Aorta (tissue), 5 donors: ENCODE results near the gene ZEB2. TPM values are rescaled to one million over a fixed set of nuclear protein-coding genes. Genes with fewer than 3 reads are reported as not detected.

Source experiments
- ATAC-seq: fragments of 200-7000 bp; cut with Tn5 transposase; one replicate; pipeline ENCODE4 v1.9.1; 2022; ENCODE audit warnings: moderate library complexity; ENCODE audit not compliant: low FRiP score
- DNase-seq, 2 donors: peaks; one replicate each; pipeline ENCODE4 v3.0.0-alpha.2; 2020
- H3K27ac ChIP-seq, 2 donors: one replicate each; pipeline ENCODE4 v1.5.1; 2013; ENCODE audit warnings: low read length in 2 of 2, mild to moderate bottlenecking in 2 of 2, moderate library complexity in 2 of 2, control low read depth in 1 of 2, inconsistent platforms in 1 of 2, low read depth in 1 of 2
- H3K27me3 ChIP-seq, 2 donors: one replicate each; pipeline ENCODE4 v1.6.1; 2013; ENCODE audit warnings: control low read depth in 1 of 2, low read length in 1 of 2, mild to moderate bottlenecking in 1 of 2, moderate library complexity in 1 of 2; ENCODE audit not compliant: insufficient read depth in 2 of 2, control insufficient read depth in 1 of 2
- H3K36me3 ChIP-seq, 2 donors: one replicate each; pipeline ENCODE4 v1.6.1; 2013; ENCODE audit warnings: control low read depth in 1 of 2, low read length in 1 of 2, mild to moderate bottlenecking in 1 of 2; ENCODE audit not compliant: insufficient read depth in 2 of 2, control insufficient read depth in 1 of 2
- H3K4me1 ChIP-seq, 2 donors: one replicate each; pipeline ENCODE4 v1.6.1; 2013; ENCODE audit warnings: low read length in 2 of 2, control low read depth in 1 of 2, mild to moderate bottlenecking in 1 of 2, moderate library complexity in 1 of 2; ENCODE audit not compliant: insufficient read depth in 2 of 2, control insufficient read depth in 1 of 2
- H3K4me3 ChIP-seq, 2 donors: one replicate each; pipeline ENCODE4 v1.5.1; 2013; ENCODE audit warnings: low read length in 2 of 2, control low read depth in 1 of 2, mild to moderate bottlenecking in 1 of 2
- H3K9me3 ChIP-seq: one replicate; pipeline ENCODE4 v1.6.1; 2013; ENCODE audit warnings: mild to moderate bottlenecking, low read length; ENCODE audit not compliant: control insufficient read depth
- WGBS, 2 donors: extraction: QIAGEN DNeasy Blood & Tissue Kit; methylation state at CpG; one replicate each; pipeline ENCODE4 v1.1.7; 2013; 5-methylcytosine and 5-hydroxymethylcytosine counted together
- intact Hi-C, 2 donors: fragments of 100-400 bp; cut with DNase I; formaldehyde crosslinking; loops; one replicate each; pipeline versions ENCODE4 v1.14.2 to v1.15.0; 2022
- polyA plus RNA-seq, 2 donors: library from polyadenylated mRNA; stranded (reverse); fragments of 200-250 nt; gene quantifications; one replicate each; pipeline ENCODE4 v1.2.3, GENCODE V29; 2013
- total RNA-seq, 2 donors: library from RNA; stranded (reverse); fragmentation: NEBNext Ultra II Directional; extraction: Animal tissue kit (Norgen Biotek cat#: 25700); gene quantifications; one replicate each; pipeline ENCODE4 v1.2.1, GENCODE V29; 2021
- donor health status: healthy with polysubstance abuse.
- donor health status: Bipolar disorder and iron deficiency.
- donor health status: DM: no; HTN: no; CAD: no.
- donor health status: DM: no; HTN: no; CAD: no.
- donor health status: DM: yes; HTN: yes; CAD: no.

ZEB2 gene
- total and polyA plus RNA-seq, 4 donors: 38.7 to 301 (median 121) TPM

DNA sequence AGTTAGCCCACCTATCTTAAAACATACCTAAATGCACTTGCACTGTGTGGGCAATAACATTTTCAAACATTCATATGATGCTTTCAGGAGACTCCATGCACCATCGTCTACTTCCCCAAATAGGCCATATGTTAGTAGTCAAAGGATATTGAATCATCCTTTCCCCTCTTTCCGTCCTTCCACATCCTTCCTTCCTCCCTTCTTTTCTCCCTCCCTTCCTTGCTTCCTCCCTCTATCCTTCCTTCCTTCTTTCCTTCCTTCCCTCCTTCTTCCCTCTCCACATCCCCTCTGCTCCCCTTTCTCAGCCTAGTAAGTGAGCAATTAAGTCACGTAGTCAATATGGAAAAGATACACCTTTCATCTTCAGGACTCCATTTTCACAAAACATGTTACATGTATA is 73.8 kb downstream of the ZEB2 start:
- no peaks in the 10 kb centered on the region for H3K36me3 ChIP-seq
- WGBS, 2 donors: 92 to 94% methylated on average over 3 of the region's 3 CpGs
- no peaks in the 10 kb centered on the region for H3K27me3 ChIP-seq
- H3K4me1 ChIP-seq: peaks cover 0 to 6% of the 10 kb centered on the region in 2 donors
- no peak overlapping the region for H3K4me3 ChIP-seq
- H3K27ac ChIP-seq: no peak overlapping the region
- no peak for DNase-seq
- intact Hi-C loops: loop anchor here (5.0 kb wide), 1 partner anchor 66 kb away; no protein-coding TSS in a partner anchor
- no peaks in the 10 kb centered on the region for H3K9me3 ChIP-seq
- ATAC-seq: no peak

DNA sequence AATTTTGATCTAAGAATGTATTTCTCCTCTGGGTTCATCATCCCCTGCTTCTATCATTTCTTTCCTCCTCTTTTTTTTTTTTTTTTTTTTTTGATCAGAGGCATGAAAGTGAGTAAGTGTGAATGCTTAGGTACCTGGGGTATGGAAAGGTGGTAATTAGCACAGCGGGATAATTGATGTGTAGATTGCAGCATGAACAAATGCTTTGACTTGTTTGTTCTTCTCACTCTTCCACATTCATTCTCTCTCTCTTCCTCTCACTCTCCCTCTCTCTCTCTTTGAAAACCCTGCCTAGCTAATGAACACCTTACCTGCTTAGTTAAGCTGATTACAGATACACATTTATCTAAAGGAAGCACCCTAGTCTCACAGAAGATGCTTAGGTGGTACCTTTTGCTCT is 74.7 kb downstream of the ZEB2 start:
- intact Hi-C loops: loop anchor here (5.0 kb wide), 1 partner anchor 67 kb away; no protein-coding TSS in a partner anchor
- Histone ChIP-seq H3K9me3 (no peaks in the 10 kb centered on the region), H3K4me1 (peaks cover 0 to 6% of the 10 kb centered on the region in 2 donors), H3K27me3 (no peaks in the 10 kb centered on the region), H3K36me3 (no peaks in the 10 kb centered on the region), H3K4me3 (no peak overlapping the region), H3K27ac (no peak overlapping the region)
- WGBS, 2 donors: 67 to 78% methylated on average over 1 of the region's 1 CpG
- ATAC-seq: no peak
- DNase-seq: no peak

- Histone ChIP-seq H3K27me3 (no peaks in the 10 kb centered on the region), H3K4me3 (no peak overlapping the region), H3K9me3 (no peaks in the 10 kb centered on the region), H3K4me1 (no peaks in the 10 kb centered on the region), H3K36me3 (no peaks in the 10 kb centered on the region), H3K27ac (no peak overlapping the region)
- intact Hi-C loops: no loop called here
- 15 to 28% methylated on average over 6 of the region's 6 CpGs for WGBS, 2 donors
- ATAC-seq (no peak), DNase-seq (no peak)
Observed at GRCh38 chr2:144443837-144444817, 75.8 kb downstream of the ZEB2 start.

GRCh38 chr2:144441711-144442141 is 78.2 kb downstream of the ZEB2 start:
- intact Hi-C loops: no loop called here
- 16 to 20% methylated on average over 2 of the region's 2 CpGs for WGBS, 2 donors
- Histone ChIP-seq H3K4me1 (peaks cover 2 to 6% of the 10 kb centered on the region in 2 donors), H3K4me3 (no peak overlapping the region), H3K9me3 (no peaks in the 10 kb centered on the region), H3K27ac (no peak overlapping the region), H3K36me3 (no peaks in the 10 kb centered on the region), H3K27me3 (no peaks in the 10 kb centered on the region)
- no peak for DNase-seq
- no peak for ATAC-seq

- 85 to 93% methylated on average over 1 of the region's 1 CpG for WGBS, 2 donors
- ATAC-seq (no peak), DNase-seq (no peak)
- Histone ChIP-seq H3K27ac (no peak overlapping the region), H3K36me3 (no peaks in the 10 kb centered on the region), H3K27me3 (no peaks in the 10 kb centered on the region), H3K4me1 (peaks cover 3 to 6% of the 10 kb centered on the region in 2 donors), H3K9me3 (no peaks in the 10 kb centered on the region), H3K4me3 (no peak overlapping the region)
- intact Hi-C loops: no loop called here
Observed at GRCh38 chr2:144439993-144440392, 79.9 kb downstream of the ZEB2 start.

DNA sequence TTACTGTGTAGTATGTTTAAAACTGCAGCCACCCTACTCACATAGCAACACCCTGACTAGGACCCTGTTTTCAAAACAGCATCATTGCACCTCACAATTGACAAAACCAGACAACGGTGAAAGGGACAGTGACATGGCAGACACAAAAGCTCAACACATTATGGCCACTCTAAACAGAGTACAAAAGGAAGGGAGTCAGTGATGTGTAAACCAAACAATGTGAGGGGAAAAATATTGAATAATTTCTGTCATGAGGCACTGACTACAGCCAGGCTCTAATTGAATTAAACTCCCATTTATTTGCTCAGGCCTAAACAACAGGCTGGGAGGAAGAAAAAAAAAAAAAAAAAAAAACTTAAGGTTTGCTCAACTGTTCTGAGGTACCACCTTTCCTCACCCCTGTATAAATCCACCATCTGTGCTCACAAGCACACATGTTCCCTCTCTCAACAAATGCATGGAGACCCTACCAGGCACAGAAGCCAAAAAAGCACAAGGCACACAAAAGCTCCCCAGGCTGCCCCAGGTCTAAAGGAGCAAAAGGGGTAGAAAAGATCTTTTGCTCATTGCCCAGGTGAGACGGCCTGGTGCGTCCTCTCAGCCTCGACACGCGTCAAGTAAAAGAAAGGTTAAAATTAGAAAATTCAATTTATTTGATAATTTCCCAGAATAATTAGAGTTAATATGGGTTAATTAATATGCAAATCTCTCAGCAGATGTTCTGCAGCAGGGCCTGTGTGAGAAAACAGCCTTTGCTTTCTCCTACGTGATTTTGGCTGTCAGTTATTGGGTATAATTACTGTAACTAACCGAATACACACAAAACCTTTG is 80.9 kb downstream of the ZEB2 start:
- peak overlapping the region in 1 of 2 donors; percentile 3 for H3K27ac ChIP-seq
- WGBS, 2 donors: 73 to 78% methylated on average over 8 of the region's 8 CpGs

GRCh38 chr2:144437636-144438035 is 82.3 kb downstream of the ZEB2 start:
- no peak overlapping the region for H3K4me3 ChIP-seq
- H3K27me3 ChIP-seq: no peaks in the 10 kb centered on the region
- ATAC-seq (no peak), DNase-seq (no peak)
- intact Hi-C loops: no loop called here
- no peak overlapping the region for H3K27ac ChIP-seq
- 9 to 11% methylated on average over 4 of the region's 4 CpGs for whole genome bisulfite sequencing, 2 donors
- no peaks in the 10 kb centered on the region for H3K9me3 ChIP-seq
- H3K4me1 ChIP-seq: peaks cover 3 to 6% of the 10 kb centered on the region in 2 donors
- no peaks in the 10 kb centered on the region for H3K36me3 ChIP-seq

More for the DNA sequence above, 80.9 kb downstream of the ZEB2 start:
- Histone ChIP-seq H3K27me3 (no peaks in the 10 kb centered on the region), H3K4me3 (no peak overlapping the region), H3K36me3 (no peaks in the 10 kb centered on the region), H3K9me3 (no peaks in the 10 kb centered on the region), H3K4me1 (peaks cover 3 to 6% of the 10 kb centered on the region in 2 donors)
- DNase-seq: no peak
- intact Hi-C loops: no loop called here
- no peak for ATAC-seq

GRCh38 chr2:144434425-144435222 is 85.3 kb downstream of the ZEB2 start:
- no peak overlapping the region for H3K27ac ChIP-seq
- no peak overlapping the region for H3K4me3 ChIP-seq
- peaks cover 5 to 10% of the 10 kb centered on the region in 2 donors for H3K4me1 ChIP-seq
- intact Hi-C loops: loop anchor here in 1 of 2 donors (5.0 kb wide), 1 partner anchor 78 kb away; no protein-coding TSS in a partner anchor
- WGBS, 2 donors: 64 to 66% methylated on average over 4 of the region's 4 CpGs
- ATAC-seq (no peak), DNase-seq (no peak)
- no peaks in the 10 kb centered on the region for H3K27me3 ChIP-seq
- no peaks in the 10 kb centered on the region for H3K36me3 ChIP-seq
- no peaks in the 10 kb centered on the region for H3K9me3 ChIP-seq
